Lung (tissue), 12 donors: Measurements from ENCODE around the gene SNX13. TPM values are rescaled to one million over a fixed set of nuclear protein-coding genes. Genes with fewer than 3 reads are reported as not detected.

Experiments
- ATAC-seq: fragments of 200-7000 bp; cut with Tn5 transposase; one replicate; pipeline ENCODE4 v1.9.1; 2020; ENCODE audit warnings: moderate number of reproducible peaks; ENCODE audit not compliant: insufficient read depth, low FRiP score
- DNase-seq, 3 donors: peaks; one replicate each; pipeline ENCODE4 v3.0.0-alpha.2; 2013 to 2017
- H3K27ac ChIP-seq, 2 donors: one replicate each; pipeline ENCODE4 v1.5.1; 2013; ENCODE audit warnings: mild to moderate bottlenecking in 2 of 2, moderate library complexity in 2 of 2, control low read depth in 1 of 2, inconsistent platforms in 1 of 2, low read depth in 1 of 2, low read length in 1 of 2
- H3K27me3 ChIP-seq, 3 donors: one replicate each; pipeline ENCODE4 v1.5.1; 2013; ENCODE audit warnings: low read length in 2 of 3; ENCODE audit not compliant: control insufficient read depth in 3 of 3, insufficient read depth in 3 of 3
- H3K36me3 ChIP-seq, 4 donors: one replicate each; pipeline ENCODE4 v1.5.1; 2013; ENCODE audit warnings: low read length in 4 of 4, mild to moderate bottlenecking in 1 of 4, moderate library complexity in 1 of 4; ENCODE audit not compliant: control insufficient read depth in 4 of 4, insufficient read depth in 4 of 4
- H3K4me1 ChIP-seq, 5 donors: one replicate each; pipeline ENCODE4 v1.5.1; 2013; ENCODE audit warnings: low read length in 5 of 5, mild to moderate bottlenecking in 2 of 5, moderate library complexity in 1 of 5; ENCODE audit not compliant: control insufficient read depth in 5 of 5, insufficient read depth in 5 of 5
- H3K4me3 ChIP-seq: one replicate; pipeline ENCODE4 v1.5.1; 2013; ENCODE audit warnings: mild to moderate bottlenecking, control low read depth, moderate library complexity
- H3K9ac ChIP-seq, 2 donors: one replicate each; pipeline ENCODE4 v1.5.1; 2013; ENCODE audit warnings: low read length in 2 of 2, control low read depth in 1 of 2; ENCODE audit not compliant: insufficient read depth in 1 of 2
- H3K9me3 ChIP-seq, 4 donors: one replicate each; pipeline ENCODE4 v1.5.1; 2013; ENCODE audit warnings: low read length in 3 of 4, mild to moderate bottlenecking in 1 of 4, moderate library complexity in 1 of 4; ENCODE audit not compliant: control insufficient read depth in 4 of 4, insufficient read depth in 3 of 4
- CTCF ChIP-seq: IDR thresholded peaks from 2 replicates; pipeline ENCODE4 v1.5.1; 2012; ENCODE audit warnings: mild to moderate bottlenecking; ENCODE audit errors: control extremely low read depth, extremely low read depth
- whole genome bisulfite sequencing, 2 donors: extraction: QIAGEN DNeasy Blood & Tissue Kit; methylation state at CpG; one replicate each; pipeline ENCODE4 v1.1.7; 2013; 5-methylcytosine and 5-hydroxymethylcytosine counted together
- polyA plus RNA-seq, 2 donors: library from polyadenylated mRNA; stranded (reverse); fragments of 200-250 nt; gene quantifications; one replicate each; pipeline ENCODE4 v1.2.1, GENCODE V29; 2013
- total RNA-seq, 2 donors: library from RNA; depleted of rRNA in 1 of 2; stranded (reverse); fragments of >200 nt in 1 of 2; gene quantifications; one replicate each; pipeline ENCODE4 v1.2.1, GENCODE V29; 2014 to 2021
- donor health status: control.
- donor health status: control.
- donor health status: Bipolar disorder and iron deficiency.
- donor health status: healthy.
- donor health status: DM: yes; HTN: yes; CAD: no.

Gene SNX13
- total and polyA plus RNA-seq, 4 donors, result 8.9 to 104 (median 31.9) TPM

DNA sequence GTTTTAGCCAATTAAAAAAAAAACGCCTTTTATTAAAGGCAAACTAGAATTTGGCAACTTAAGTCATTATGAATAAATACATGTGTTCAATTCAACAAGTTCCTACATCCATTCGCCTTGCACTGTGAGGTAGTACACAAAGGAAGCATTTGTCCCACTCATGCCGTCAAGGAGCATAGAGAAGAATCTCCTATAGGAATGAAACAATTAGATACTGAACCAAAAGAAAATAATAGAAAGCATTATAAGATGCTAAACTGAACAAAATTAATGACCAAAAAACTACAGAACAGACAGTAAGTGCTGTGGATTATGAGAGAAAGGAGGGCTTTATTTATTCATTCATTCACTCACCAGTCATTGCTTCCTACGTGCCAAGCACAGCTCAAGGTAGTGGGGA is 42.2 kb downstream of the SNX13 start:
- peaks cover 0 to 2% (median 0%) of the 10 kb centered on the region in 4 donors for H3K36me3 ChIP-seq
- no peak overlapping the region for H3K27ac ChIP-seq
- TF ChIP-seq CTCF, result no peak
- H3K4me1 ChIP-seq, result peaks cover 0 to 8% (median 0%) of the 10 kb centered on the region in 5 donors
- H3K9me3 ChIP-seq, result no peaks in the 10 kb centered on the region
- H3K4me3 ChIP-seq, result no peak overlapping the region
- DNase-seq (no peak), ATAC-seq (no peak)
- 98% methylated on average over 4 of the region's 4 CpGs for WGBS, 2 donors
- H3K27me3 ChIP-seq, result no peaks in the 10 kb centered on the region
- no peak overlapping the region for H3K9ac ChIP-seq

DNA sequence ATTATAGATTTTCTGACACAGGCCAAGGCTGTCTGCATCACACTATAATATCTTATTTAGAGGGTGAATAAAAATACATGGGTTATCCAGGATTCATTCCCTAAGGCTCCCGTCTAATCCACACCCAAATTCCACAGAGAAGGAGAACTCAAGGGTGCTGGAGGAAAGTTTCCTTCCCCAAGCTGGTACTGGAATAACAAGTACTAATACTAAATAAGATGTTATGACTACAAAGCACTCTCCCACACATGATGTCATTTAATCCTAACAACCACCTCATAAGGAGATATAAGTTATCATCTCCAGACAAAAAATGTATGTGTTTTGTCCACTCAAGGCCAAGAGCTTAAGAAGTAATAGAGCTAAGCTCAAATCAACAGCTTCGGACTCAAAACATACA is 53.0 kb downstream of the SNX13 start:
- H3K27me3 ChIP-seq, result no peaks in the 10 kb centered on the region
- H3K4me3 ChIP-seq, result no peak overlapping the region
- no peak for TF ChIP-seq CTCF
- WGBS, 2 donors, result 92 to 95% methylated on average over 2 of the region's 2 CpGs
- H3K4me1 ChIP-seq, result no peaks in the 10 kb centered on the region
- H3K9me3 ChIP-seq, result no peaks in the 10 kb centered on the region
- ATAC-seq (no peak), DNase-seq (no peak)
- H3K27ac ChIP-seq, result no peak overlapping the region
- no peak overlapping the region for H3K9ac ChIP-seq
- H3K36me3 ChIP-seq, result peaks cover 6 to 27% (median 15%) of the 10 kb centered on the region in 4 donors

- no peak overlapping the region for H3K4me3 ChIP-seq
- peaks cover 6 to 25% (median 12%) of the 10 kb centered on the region in 4 donors for H3K36me3 ChIP-seq
- H3K9me3 ChIP-seq, result no peaks in the 10 kb centered on the region
- WGBS, 2 donors, result 84 to 88% methylated on average over 6 of the region's 6 CpGs
- ATAC-seq (no peak), DNase-seq (no peak)
- H3K27me3 ChIP-seq, result no peaks in the 10 kb centered on the region
- H3K9ac ChIP-seq, result no peak overlapping the region
- no peak for TF ChIP-seq CTCF
- no peak overlapping the region for H3K27ac ChIP-seq
- no peaks in the 10 kb centered on the region for H3K4me1 ChIP-seq
Observed at GRCh38 chr7:17882685-17883084, 57.6 kb downstream of the SNX13 start.

- Histone ChIP-seq H3K27me3 (no peaks in the 10 kb centered on the region), H3K36me3 (peaks cover 0 to 15% (median 6%) of the 10 kb centered on the region in 4 donors), H3K27ac (no peak overlapping the region), H3K4me3 (no peak overlapping the region), H3K4me1 (no peaks in the 10 kb centered on the region), H3K9me3 (no peaks in the 10 kb centered on the region), H3K9ac (no peak overlapping the region)
- WGBS, 2 donors, result 89 to 90% methylated on average over 2 of the region's 2 CpGs
- DNase-seq, result no peak
- TF ChIP-seq CTCF, result no peak
- no peak for ATAC-seq
Observed at GRCh38 chr7:17879075-17879661, 61.1 kb downstream of the SNX13 start.
